Fibroblast of the conjunctiva (primary cell): Measurements from ENCODE around the gene PHF5A.

Experiments
- DNase-seq: peaks from one replicate; pipeline ENCODE4 v3.0.0-alpha.2; 2010; ENCODE audit warnings: low read depth

PHF5A gene, protein sequence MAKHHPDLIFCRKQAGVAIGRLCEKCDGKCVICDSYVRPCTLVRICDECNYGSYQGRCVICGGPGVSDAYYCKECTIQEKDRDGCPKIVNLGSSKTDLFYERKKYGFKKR

DNA sequence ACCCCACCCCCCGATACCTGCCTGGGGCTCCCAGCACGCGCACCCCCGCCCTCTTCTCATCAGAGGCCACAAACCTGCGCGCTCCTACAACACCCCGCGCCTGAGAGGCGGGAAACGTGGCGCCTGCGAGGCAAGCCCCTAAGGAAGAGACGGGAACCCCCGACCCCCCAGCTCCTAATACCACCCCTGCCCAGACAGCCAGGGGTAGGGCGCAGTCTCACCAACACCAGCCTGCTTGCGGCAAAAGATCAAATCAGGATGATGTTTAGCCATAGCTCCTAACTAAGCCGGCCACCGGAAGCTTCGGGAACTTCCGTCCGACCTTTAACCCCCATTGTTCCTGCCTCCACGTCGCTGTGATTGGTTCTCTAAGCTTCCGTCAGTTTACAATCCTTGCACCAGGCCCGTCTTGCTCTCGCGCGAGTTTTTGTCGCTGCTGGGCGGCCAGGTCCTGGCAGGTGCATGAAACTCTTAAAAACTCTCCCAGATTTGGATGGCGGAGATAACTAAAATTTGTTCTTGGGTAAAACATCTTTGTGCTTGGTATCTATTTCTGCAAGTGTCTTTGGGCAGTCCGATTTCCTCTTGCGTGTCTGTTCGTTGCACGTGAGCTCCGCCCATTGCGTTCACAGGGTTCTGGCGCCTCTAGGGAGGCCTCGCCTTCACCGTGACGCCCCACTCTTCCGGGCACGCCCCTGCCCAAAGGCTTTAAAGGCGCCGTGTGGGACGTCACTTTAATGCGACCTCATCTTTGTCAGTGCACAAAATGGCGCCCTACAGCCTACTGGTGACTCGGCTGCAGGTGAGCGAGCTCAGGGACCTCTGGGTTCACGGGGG is at the start of gene PHF5A, which contains the start of gene ACO2:
Gene PHF5A (minus strand): TSS at position 312 of the 837 bp plus-strand sequence. CDS start 39 bp downstream, at position 273.
Gene ACO2 (plus strand): TSS at position 737 of the 837 bp plus-strand sequence. CDS start 30 bp downstream, at position 767.
- peak; percentile 93 for DNase-seq

DNA sequence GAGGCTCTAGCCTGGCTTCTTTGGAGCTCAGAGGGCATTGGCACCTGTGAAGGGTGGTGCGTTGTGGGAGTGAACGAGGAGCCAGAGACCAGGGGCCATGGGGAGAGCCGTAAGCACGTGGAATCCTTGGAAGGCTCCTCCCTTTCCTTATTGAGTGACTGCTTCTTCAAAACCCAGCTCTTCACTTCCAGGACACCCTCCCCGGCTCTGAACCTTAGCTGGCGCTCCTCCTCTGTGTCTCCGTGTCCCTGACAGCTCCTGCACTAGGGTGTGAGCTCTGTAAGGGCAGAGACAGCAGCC is 49.5 kb upstream of the PHF5A start:
- DNase-seq = no peak

DNA sequence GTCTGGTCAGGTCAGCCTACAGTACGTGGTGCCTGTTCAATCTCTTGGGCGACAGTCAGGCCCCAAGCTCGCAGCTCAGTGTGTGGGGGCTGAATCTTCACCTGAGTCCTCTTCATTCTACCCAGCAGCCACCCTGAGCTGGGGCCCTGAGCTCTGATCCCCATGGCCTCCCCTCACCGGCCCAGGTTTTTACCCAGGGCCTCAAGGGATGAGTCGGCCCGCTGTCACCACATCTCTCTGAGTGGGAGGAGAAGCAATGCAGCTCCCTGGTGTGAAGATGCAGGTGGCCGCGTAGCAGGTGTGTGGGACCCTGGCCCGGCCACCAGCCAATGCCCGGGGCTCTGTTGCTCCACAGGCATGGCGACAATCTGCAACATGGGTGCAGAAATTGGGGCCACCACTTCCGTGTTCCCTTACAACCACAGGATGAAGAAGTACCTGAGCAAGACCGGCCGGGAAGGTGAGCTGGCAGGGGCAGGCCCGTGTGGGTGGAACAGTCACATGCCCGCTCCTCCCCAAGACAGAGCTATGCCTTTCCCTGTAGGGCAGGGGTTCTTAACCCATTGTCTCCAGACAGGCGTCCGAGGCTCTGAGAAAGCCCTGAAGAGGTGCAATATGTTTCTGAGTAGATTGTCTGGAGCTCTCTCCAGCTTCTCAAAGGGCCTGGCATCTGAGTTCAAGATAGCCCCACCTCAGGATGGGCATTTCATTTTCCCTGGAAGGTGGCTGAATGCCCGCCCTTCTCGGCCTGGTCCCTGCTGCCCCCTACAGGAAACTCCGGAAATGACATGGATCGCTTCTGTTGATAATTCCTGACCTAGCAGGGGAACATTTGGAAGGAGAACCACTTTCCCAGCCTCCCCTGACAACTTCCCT is 48.9 kb upstream of the PHF5A start:
- DNase-seq = peak; percentile 37

DNA sequence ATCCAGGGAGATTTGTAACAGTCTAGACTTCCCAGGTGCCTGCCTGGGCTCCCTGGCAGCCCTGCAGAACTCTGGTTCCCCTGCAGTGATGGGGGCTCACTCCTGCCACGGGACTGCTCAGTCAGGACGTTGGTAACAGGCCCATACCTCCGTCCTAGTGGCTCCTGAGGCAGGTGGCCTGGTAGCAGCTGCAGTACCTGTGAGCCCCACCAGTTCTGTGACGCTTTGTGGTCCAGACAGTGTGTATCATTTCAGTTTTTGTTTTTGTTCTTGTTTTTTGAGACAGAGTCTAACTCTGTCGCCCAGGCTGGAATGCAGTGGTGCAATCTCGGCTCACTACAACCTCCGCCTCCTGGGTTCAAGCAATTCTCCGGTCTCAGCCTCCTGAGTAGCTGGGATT is 48.0 kb upstream of the PHF5A start:
- DNase-seq = no peak

DNA sequence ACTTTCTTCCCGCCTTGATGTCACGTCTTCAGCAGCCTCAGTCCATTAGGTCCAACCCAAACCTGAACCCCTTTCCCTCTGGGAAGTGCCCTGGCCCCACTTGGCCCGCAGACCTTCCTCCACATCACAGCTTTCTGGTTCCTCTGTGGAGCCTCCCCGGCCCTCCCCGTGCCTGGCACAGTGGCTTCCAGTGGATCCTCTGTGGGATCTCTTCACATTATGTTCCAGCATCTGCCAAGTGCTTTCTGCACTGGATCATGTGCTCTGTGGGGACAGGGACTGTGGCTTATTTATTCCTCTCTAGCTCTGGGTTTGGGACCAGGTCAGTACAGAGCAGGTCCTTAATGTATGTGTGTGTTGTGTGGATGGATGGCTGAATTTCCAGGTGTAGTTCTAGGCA is 44.9 kb upstream of the PHF5A start:
- DNase-seq = no peak

DNA sequence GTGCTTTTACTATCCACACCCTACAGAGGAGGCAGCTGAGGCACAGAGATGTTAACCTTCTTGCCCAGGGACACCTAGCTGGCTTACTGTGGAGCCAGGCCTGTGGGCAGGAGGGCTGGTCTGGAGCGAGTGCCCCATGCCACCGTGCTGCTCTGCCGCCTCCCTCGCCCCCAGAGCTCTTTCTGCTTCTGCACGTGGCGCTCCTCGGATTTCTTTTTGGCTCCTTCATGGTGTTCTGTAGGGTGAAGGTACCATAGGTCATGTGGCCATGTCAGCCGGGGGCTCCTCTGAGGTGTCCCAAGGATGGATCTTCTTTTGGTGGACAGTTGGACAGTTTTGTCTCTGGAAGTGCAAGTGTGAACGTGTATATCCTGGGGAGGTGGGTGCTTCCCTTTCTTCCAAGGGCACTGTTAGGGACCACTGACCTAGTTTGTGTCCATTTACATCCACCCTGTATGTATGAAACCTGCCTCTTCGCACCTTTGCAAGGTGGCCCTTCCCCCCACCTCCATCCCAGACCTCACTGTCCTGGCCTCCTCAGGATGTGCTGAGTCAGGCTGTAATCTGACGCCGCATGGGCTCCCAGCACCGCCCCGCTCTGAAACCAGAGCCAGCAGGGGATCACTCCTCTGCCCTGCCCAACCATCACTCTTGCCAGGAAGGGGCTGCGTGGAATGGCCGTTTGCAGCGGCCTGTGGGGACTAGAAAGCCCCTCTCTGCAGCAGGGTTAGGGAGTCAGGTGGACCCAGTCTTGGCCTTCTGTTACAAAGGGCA is 44.1 kb upstream of the PHF5A start:
- peak; percentile 63 for DNase-seq

DNA sequence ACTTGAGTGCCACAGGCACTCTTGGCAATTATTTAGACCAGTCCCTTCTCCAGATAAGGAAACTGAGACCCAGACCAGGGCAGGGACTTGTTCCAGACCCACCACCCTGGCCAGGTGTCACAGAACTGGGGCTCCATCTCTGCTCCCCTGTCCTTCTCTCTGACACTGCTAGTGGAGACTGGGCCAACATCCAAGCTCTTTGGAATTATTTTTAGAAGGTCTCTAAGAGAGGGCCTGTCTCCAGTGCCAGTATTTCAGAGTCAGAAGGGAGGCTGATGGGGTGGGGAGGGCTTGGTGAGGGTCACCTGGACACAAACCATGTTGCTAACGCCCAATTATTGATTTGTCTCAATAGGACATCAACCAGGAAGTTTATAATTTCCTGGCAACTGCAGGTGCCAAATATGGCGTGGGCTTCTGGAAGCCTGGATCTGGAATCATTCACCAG is 43.1 kb upstream of the PHF5A start:
- no peak for DNase-seq

DNA sequence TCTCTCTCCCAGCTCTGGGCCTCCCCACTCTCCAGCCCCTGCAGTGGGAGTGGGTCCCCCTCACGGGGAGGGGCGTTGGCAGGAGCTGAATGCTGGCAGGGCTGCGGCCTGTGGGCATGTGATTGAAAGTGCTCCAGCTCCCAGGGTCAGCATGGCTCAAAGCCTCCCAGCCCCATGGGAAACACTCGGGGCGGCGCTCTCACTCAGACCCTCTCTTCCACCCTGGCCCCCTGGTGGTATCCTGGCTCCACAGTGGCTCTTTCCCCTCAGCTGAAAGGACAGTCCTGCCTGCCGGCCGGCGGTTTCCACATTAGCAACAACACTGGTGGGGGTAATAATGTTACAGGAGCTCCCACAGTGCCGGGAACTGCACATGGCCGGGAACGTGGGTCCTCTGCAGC is 40.3 kb upstream of the PHF5A start:
- DNase-seq = no peak

DNA sequence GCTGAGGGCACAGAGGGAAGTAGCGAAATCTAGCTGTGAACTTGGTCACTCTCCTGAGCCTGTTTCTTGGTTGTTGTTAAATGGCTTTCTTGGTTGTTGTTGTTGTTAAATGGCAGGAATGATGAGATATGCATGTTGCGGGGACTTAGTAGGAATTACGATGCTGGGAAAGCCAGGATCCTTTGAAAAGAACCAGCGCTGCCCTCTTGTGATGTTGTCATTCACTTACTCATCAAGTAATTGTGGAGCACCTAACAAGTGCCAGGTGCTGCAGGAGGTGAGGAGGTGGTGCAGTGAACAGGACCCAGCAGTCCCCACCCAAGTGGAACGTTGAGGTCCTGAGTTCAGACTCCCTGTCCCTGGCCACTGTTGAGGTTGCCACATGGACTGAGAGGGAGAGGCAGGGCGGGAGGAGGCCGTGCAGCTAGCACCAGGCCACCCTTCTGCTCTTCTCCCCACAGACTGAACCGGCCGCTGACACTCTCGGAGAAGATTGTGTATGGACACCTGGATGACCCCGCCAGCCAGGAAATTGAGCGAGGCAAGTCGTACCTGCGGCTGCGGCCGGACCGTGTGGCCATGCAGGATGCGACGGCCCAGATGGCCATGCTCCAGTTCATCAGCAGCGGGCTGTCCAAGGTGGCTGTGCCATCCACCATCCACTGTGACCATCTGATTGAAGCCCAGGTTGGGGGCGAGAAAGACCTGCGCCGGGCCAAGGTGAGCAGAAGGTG is 39.0 kb upstream of the PHF5A start:
- no peak for DNase-seq

DNA sequence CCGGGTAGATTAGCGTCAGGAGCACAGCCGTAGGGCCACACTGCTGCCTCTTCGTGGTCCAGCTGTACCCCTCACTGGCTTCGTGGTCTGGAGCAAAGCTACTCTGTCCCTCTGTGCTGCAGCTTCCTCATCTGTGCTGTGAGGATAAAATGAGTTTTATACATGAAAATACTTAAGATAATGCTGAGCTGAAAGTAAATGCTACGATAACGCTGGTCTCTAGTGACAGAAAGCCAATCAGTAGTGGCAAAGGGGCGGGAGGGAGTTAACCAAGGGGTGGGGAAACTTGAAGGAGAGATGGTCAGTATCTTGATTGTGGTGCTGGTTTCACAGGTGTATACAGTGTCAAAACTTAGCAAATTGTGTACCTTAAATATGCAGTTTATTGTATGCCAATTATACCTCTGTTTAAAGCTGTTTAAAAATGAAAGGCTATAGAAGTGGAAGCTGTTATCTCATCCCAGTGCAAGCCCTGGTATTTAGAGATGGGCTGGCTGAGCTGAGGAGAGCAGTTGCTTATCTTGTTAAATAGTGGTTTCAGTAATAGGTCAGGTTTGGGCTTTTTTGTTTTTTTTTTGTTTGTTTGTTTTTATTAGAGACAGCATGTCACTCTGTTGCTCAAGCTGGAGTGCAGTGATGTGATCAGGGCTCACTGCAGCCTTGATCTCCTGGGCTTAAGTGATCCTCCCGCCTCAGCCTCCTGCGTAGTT is 37.2 kb upstream of the PHF5A start:
- no peak for DNase-seq

DNA sequence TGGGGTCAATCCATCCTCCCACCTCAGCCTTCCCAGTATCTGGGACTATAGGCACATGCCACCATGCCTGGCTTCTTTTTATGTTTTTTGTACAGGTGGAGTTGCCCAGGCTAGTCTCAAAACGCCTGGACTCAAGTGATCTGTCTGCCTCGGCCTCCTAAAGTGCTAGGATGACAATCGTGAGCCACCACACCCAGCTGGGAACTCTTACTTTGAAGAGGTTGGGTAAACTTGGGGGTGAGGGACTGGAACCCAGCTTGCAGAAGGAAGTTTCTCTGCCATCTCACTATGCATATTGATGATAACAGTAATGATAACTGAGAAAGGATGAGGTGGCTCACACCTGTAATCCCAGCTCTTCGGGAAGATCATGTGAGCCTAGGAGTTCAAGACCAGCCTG is 36.3 kb upstream of the PHF5A start:
- no peak for DNase-seq

DNA sequence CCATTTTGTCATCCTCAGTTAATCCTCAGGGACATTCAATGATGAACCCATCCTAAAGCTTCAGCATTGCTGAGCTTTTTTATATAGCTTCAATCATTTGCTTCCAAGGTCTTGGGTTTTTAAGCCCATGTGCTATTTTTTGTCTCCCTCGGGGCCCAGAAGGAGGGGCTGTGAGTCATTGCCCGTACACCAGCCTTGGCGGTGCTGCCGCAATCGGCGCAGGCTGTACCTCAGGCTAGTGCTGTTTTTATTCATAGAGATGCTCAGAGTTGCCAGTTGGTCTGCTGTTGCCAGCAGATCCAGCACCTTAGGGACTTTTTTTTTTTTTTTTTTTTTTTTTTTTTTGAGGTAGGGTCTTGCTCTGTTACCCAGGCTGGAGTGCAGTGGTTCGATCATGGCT is 35.9 kb upstream of the PHF5A start:
- peak; percentile 52 for DNase-seq

DNA sequence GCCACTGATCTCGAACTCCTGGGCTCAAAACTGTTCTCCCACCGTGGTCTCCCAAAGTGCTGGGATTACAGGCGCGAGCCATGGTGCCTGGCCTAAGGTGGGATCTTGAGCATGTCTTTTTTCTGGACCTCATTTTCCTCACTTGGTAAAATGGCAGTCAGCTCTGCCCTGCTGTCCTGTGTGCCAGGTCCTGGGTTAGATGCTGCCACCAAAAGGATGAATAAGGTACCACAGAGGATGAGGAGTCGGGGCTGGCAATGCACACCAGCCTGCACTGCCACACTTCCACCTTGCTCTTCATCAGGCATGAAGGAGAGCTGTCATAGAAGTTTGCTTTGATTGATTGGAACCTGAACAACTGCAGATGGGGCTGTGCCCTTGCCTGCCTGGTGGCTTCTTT is 32.7 kb upstream of the PHF5A start:
- no peak for DNase-seq

DNA sequence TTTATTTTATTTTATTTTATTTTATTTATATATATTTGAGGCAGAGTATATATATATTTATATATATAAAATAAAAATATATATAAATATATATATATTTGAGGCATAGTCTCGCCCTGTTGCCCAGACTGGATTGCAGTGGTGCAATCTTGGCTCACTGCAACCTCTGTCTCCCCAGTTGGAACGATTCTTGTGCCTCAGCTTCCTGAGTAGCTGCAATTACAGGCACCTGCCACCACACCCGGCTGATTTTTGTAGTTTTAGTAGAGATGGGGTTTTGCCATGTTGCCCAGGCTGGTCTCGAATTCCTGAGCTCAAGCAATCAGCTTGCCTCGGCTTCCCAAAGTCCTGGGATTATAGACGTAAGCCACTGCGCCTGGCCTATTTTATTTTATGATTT is 31.8 kb upstream of the PHF5A start:
- no peak for DNase-seq

DNA sequence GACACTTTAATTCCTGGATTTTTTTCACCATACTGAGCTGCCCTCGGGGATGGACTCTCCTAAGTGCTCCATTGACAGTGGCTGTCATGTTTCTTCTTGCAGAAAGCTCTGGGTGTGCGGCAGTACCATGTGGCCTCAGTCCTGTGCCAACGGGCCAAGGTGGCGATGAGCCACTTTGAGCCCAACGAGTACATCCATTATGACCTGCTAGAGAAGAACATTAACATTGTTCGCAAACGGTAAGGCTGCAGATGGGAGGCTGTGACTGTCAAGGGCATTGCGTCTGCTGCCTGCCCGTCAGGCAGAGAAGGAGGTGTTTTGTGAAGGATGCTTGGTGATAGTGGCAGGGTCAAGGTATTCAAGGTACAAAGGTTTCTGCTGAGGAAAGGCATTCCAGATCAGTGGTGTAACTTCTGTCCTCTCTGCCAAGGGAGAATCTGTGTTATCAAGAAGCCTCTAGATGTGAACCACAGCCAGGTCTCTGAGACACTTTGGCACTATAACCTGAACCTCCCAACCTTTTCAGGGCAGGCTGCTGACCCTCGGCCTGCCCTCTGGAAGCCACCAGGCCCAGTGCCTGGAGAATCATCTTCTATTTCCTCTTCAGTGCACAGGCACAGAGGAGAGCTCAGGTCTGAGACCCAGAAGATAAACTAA is 31.3 kb upstream of the PHF5A start:
- no peak for DNase-seq

DNA sequence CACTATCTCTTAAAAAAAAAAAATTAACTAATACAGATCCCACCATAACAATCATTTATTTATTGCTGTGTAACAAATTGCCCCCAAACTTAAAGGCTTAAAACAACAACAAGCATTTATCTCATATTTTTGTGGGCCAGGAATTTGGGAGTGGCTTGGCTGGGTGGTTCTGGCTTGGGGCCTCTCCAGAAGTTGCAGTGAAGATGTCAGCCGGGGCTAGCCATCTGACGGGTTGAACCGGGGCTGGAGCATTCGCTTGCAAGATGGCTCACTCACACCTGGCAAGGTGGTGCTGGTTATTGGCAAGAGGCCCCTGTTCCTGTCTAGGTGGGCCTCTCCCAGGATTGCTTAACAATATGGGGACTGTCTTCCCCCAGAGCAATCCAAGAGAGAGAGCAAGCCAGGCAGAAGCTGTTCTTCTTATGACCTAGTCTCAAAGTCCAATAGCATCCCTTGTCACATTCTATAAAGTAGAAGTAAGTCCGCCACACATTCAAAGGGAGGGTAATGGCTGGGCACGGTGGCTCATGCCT is 29.9 kb upstream of the PHF5A start:
- DNase-seq = no peak

DNA sequence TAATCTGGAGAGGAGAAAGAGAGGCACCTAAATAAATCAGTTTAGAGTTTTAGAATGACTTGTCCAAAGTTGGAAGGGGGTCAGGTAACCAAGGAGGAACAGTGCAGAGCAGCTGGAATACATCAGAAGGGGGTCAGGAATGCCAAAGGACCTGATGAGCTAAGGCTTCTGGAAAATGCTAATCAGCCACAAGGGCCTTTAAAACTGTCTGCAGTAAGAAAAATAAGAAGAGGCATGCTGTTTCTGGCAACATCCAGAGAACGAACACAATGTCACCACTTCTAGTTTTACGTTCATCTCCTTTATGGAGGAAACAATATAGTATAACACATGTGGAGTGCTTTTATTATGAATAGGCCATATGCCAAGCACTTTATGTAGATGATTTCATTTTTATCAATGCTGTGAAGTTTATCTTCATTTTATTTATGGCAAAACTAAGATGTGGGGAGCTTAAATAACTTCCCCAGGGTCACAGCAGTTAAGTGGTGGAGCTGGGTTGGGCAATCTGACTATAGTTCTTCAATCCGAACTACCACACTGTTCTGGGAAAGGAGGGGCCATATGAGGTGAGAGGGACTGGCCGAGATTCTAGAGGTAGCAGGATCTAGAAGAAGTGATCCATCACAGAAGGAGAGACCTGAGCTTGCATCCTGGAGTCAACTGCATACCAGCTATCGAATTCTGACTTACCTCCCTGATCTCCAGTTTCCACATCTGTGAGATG is 23.0 kb upstream of the PHF5A start:
- DNase-seq = no peak

DNA sequence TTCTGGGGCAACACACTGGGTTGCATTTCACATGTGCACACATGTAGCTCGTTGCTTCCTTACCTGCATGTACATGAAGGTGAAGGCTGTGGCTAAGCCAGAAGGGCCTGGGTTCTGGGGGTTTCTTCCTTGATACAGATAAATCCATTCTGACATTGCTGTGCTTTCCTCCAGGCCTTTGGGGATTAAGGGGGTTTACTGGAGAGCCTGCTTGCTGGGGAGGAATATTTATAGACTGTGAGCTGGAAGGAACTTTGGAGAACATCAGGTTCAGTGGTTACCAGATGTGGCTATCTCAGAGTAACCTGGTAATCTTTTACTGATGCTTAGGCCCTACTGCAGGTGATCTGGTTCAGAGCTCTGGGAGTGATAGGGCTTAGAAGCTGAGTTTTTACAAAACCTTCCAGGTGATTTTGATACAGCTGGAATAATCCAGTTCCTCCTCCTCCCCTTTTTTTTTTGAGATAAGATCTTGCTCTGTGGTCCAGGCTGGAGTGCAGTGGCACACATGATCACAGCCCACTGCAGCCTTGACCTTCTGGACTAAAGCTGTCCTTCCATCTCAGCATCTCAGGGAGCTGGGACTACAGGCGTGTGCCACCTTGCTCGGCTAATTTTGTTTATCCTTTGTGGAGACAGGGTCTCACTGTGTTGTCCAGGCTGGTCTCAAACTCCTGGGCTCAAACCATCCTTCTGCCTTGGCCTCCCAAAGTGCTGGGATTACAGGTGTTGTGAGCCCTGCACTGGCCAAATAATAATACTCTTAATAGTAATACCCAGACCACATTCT is 20.3 kb upstream of the PHF5A start:
- DNase-seq = no peak
